KOPT-K1 (cell line): Measurements from ENCODE around the gene UBE2S.
A peak's percentile ranks its signal among the peaks of the same experiment; 100 is the strongest.
"Not testable (repeated sequence)": the region's sequence is repeated elsewhere in the genome, so short reads cannot be mapped to it uniquely, and the experiment has no call there.

Experiments used
- H3K27ac ChIP-seq: fragments of 200-600 bp; sonication (generic); 2 replicates; pipeline ENCODE4 v1.5.1; 2016; ENCODE audit warnings: antibody characterized with exemption, mild to moderate bottlenecking, low read depth, low read length; ENCODE audit not compliant: poor library complexity, severe bottlenecking
- H3K36me3 ChIP-seq: fragments of 200-600 bp; sonication (generic); 2 replicates; pipeline ENCODE4 v1.5.1; 2017; ENCODE audit warnings: antibody characterized with exemption, mild to moderate bottlenecking, low read length, moderate library complexity; ENCODE audit not compliant: insufficient read depth
- H3K9me3 ChIP-seq: fragments of 200-600 bp; sonication (generic); 2 replicates; pipeline ENCODE4 v1.5.1; 2017; ENCODE audit warnings: antibody characterized with exemption, low read length, mild to moderate bottlenecking; ENCODE audit not compliant: insufficient read depth, poor library complexity, severe bottlenecking

UBE2S gene

DNA sequence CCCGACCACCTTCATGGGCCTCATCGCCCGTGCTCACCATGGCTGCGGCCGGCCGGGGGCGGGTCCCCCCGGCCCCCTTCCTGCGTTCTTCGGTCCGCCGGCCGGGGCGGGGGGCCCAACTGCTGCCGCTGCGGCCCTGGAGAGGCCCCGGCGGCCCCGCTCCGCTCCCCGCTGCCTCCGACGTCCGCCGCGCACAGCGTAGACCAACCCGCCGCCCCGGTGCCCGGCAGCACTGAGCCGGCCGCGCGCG, at the start of gene UBE2S:
UBE2S (minus strand) TSS at position 239 of the 250 bp plus-strand sequence; CDS start at position 40, 199 bp downstream.
- Histone ChIP-seq H3K36me3 (peaks cover 44% of the 10 kb centered on the region), H3K27ac (peak within 1 kb of the TSS; percentile 95)
- H3K9me3 ChIP-seq = not testable (repeated sequence)

DNA sequence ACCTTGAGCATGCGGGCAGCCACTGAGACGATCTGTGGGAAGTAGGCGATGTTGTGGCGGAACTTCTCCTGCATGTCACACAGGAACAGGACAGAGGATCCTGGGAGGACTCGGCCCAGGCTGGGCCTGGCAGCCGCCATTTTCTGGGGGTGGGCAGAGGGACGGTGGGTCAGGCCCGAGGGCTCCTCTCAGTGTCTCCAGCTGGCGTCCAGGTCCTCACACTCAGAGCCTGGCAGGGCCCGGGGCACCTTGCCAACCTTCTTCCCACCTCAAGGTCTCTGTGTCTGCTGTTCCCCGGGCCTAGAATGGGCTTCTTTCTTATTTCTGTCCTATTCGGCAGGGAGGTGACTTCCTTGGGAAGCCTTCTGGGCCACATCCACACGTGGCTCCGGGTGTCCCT, 48.8 kb upstream of the UBE2S start:
- H3K27ac ChIP-seq = no peak overlapping the region
- H3K36me3 ChIP-seq = peaks cover 8% of the 10 kb centered on the region; the same call in 1 of the 2 replicates

DNA sequence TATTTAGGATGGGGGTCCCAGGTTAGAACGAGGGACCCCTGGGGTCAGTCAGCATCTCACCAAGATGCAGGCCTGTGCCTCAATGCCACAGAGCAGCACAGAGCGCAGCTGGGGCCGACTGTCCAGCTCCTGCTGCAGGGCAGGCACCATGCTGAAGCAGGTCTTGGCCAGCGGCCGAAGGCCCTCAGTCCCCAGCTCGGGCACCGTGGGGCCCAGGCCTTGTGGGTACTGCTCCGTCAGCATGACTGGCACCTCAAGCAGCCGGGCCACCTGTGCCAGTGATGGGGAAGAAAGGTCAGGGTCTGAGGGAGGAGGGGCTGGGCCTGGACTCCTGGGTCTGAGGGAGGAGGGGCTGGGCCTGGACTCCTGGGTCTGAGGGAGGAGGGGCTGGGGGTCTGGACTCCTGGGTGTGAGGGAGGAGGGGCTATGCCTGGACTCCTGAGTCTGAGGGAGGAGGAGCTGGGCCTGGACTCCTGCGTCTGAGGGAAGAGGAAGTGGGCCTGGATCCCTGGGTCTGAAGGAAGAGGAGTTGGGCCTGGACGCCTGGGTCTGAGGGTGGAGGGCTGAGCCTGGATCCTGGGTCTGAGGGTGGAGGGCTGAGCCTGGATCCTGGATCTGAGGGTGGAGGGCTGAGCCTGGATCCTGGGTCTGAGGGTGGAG, 48.1 kb upstream of the UBE2S start:
- no peak overlapping the region for H3K27ac ChIP-seq
- no peaks in the 10 kb centered on the region for H3K9me3 ChIP-seq
- peaks cover 8% of the 10 kb centered on the region; the same call in 1 of the 2 replicates for H3K36me3 ChIP-seq

More for the DNA sequence above, 48.8 kb upstream of the UBE2S start:
- H3K9me3 ChIP-seq = no peaks in the 10 kb centered on the region

DNA sequence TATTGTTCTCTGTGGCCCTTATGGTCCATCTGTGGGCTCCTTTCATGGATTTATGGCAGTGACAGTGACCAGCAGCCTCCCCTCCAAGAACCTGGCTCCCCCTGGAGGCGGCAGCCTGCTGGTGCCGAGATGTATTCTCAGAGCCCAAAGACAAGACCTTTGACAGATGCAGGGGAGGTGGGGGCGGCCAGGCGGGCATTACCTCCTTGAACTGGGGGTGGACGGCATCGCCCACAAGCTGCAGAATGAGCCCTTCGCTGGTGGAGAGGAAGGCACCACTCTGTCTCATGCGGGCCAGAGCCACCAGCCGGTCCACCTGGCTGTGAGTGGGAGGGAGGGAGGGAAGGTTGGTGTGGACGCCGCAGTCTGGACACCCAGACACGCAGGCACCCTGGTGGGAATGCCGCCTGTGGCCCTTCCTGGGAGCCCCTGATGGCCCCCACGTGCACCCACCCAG, 47.2 kb upstream of the UBE2S start:
- Histone ChIP-seq H3K36me3 (peaks cover 8% of the 10 kb centered on the region; the same call in 1 of the 2 replicates), H3K9me3 (no peaks in the 10 kb centered on the region), H3K27ac (no peak overlapping the region)

DNA sequence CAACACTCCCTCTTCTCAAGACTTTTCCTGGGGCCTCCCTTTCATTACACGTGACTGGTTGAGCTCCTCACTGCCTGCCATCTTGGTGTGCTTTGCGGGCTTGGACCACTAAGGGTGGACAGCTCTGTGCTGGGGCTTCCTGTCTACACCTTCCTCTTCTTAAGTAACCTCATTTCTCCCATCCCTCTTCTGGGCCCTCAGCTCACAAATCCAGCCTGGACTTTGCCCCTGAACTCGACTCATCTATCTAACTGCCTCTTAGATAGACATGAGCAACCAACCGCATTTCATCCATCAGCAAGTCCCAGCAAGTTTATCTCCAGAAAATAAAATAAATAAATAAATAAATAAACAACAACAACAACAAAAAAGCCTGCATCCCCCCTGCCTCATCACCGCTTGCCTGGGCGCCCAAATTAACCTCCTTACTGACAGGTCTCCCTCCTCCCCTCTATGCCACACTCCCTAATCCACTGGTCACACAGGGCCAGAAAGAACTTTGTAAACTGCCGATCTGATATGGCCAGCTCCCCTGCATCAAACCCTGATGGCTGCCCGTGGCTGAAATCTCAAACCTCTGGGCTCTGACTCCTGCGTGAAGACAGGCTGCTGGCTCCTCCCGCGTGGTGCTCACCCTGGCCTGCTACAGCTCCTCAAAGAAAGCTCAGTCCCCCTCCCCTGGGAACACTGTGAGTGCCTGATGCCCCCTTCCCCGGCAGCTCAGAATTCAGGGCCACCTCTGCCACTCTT, 46.1 kb upstream of the UBE2S start:
- Histone ChIP-seq H3K9me3 (no peaks in the 10 kb centered on the region), H3K27ac (no peak overlapping the region)

DNA sequence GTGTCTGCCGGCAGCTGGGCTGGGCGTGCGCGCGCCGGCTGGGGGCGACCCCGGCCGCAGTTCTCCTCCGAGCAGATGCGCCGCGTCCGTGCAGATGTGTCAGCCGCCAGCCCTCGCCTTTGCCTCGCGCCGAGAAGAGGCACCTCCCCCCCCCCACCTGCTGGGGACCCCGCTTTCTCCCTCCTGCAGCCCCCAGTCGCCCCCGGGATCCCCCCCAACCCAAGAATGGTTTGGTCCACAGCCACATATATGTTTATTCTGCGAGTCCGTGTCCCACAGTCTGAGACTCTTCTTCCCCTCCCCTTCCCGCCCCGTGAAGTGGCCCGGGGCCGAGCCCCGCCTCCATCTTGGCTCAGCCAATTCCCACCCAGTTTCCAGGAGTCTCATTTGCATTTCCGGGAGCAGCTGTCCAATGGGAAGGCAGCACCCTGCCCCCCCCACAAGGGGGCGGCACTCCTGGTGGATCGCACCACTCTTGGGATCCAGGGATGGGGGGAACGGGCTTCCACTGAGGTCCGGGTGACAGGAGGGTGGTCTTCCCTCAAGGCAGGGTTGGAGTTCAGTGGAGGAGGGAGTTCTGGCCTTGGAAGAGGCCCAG, 45.3 kb upstream of the UBE2S start:
- H3K27ac ChIP-seq = no peak overlapping the region

More for the DNA sequence above, 46.1 kb upstream of the UBE2S start:
- H3K36me3 ChIP-seq = peaks cover 8% of the 10 kb centered on the region; the same call in 1 of the 2 replicates

DNA sequence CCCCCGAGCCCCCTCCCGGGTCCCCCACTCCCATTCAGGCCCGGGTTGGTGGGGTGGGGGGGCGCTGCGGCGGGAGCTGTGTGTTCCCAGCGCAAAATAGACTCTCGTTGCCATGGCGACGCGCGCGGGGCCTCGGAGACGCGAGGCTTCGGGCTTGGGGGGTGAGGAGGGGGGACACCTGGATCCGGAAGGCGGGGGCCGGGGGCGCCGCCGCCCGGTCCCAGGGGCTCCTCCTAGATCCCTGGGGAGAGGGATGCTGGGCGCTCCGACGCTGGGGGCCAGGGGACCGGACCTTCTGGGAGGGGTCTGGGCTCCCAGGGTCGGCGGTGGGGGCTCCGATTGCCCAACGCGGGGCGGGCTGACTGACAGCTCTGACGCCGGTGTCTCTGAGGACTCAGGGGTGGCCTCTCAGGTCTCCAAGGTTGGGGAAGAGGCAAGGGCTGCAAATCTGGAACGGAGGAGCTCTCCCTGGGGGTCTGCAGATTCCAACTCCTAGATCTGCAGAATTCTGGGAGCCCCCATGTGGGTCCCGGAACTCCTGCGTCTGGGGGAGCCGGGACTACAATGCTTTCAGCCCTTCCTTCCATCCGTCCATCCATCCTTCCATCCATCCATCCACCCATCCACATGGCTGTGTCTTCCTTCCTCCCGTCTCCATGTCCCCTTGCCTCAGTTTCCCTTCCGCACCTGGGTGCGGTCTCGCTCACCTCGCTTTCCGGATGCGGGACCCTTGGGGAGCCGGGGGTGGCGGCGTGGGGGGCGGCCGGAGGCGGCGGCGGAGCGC, 44.6 kb upstream of the UBE2S start:
- Histone ChIP-seq H3K27ac (no peak overlapping the region), H3K36me3 (peaks cover 8% of the 10 kb centered on the region; the same call in 1 of the 2 replicates), H3K9me3 (no peaks in the 10 kb centered on the region)

More for the DNA sequence above, 45.3 kb upstream of the UBE2S start:
- no peaks in the 10 kb centered on the region for H3K9me3 ChIP-seq
- peaks cover 8% of the 10 kb centered on the region; the same call in 1 of the 2 replicates for H3K36me3 ChIP-seq

DNA sequence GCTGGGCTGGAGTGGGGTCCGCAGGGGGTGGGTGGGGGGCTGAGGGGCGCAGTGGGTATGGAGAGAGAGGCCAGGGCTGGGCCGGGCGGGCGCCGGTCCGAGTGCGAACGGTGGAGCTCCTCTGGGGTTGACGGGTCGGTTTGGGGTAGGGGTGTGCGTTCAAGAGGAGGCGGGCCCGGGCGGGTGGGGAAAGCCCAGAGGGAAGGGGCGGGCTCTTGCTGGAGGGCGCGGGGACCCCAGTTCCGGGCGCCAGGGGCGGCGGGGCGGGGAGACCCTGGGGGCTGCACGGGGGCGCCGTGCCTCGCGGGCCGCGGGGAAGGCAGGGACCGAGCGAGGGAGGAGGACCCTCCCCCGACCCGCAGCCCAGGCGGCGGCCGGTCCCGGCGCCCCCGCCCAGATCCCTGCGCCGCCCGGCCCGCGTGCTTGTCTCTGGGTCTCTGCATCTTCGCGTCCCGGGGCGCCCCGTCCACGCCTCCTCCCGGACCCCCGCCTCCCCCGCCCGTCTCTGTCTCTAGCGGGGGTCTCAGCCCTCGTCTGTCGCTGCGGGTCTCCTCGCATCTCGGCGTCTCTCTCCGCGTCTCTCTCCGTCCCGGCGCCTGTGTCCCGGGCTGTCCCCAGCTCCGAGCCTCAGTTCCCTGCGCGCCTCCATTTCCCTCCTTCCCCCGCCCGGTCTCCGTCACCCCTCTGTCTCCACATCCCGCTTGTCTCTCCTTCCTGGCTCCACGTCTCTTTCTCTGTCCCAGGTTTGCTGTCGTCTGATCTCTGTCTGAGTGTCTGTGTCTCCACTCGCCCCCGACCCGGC, 43.8 kb upstream of the UBE2S start:
- Histone ChIP-seq H3K27ac (no peak overlapping the region), H3K9me3 (no peaks in the 10 kb centered on the region), H3K36me3 (peaks cover 8% of the 10 kb centered on the region; the same call in 1 of the 2 replicates)

DNA sequence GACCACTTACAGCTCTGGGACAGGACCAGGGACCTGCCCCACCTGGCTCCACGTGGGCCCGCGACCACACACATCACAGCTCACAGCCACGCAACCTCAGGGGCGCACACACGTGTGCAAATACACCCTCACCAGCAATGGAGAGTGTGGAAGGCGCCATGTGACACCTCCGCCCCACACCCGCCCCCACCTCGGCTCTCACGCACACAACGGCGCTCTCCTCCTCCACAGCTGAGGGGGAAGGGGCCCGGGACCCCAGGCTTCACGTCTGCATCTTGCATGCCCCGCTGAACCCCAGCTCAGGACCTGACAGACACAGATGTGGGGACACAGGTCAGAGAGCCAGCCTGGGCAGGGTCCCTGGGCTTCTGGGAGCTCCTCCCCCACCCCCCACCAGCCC, 41.9 kb upstream of the UBE2S start:
- H3K27ac ChIP-seq = no peak overlapping the region
- H3K36me3 ChIP-seq = no peaks in the 10 kb centered on the region
- no peaks in the 10 kb centered on the region for H3K9me3 ChIP-seq

DNA sequence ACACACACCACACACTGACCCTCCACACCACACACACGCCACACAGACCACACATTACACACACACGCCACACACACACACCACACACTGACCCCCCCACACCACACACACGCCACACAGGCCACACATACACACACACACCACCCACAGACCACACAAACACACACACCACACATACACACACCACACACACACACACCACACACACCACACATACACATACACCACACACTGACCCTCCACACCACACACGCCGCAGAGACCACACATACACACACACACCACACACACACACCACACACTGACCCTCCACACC, 40.5 kb upstream of the UBE2S start:
- H3K27ac ChIP-seq, H3K9me3 ChIP-seq, H3K36me3 ChIP-seq: not testable (repeated sequence)

DNA sequence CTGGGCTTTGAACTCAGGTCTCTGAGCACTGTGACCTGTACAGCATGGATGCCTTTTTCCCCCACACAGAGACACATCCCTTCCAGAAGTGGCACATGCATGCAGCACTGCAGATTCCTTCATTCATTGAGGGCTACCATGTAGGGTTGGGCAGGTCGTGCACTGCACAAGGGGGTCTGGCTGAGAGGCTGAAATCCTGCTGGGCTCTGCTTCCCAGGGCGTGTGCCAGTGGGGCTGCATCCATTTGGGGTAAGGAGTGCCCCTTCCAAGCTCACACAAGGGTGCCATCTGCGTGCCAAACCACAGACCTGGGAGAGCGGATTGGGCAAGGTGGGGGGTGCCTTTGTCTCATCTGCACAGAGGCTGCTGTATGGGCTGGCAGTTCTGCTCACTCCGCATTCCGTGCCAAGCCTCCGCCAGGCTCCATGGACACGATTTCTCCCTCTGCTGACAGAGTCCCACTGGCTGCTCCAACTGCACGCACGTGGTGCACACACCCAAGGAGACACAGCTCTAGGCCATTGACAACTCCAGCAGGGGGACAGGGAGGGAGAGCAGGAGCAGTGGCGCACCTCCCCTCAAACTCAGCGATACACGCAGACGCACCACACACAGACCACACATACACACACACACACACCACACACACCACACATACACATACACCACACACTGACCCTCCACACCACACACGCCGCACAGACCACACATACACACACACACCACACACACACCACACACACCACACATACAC, 40.0 kb upstream of the UBE2S start:
- Histone ChIP-seq H3K27ac (no peak overlapping the region), H3K36me3 (no peaks in the 10 kb centered on the region), H3K9me3 (no peaks in the 10 kb centered on the region)

DNA sequence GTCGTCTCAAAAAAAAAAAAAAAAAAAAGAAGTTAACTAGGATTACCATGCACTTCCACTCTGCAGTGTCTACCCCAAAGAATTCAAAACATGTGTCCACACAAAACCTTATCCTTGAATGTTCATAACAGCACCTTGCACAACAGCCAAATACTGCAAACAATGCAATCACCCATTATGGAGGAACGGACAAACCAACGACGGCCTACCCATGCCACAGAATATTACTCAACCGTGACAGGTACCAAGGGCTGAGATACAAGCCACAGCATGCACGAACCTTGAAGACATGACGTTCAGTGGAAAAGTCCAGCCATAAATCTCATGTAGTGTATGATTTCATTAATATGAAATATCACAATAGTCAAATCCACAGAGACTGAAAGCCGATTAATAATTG, 38.5 kb upstream of the UBE2S start:
- Histone ChIP-seq H3K27ac (no peak overlapping the region), H3K36me3 (no peaks in the 10 kb centered on the region), H3K9me3 (no peaks in the 10 kb centered on the region)

DNA sequence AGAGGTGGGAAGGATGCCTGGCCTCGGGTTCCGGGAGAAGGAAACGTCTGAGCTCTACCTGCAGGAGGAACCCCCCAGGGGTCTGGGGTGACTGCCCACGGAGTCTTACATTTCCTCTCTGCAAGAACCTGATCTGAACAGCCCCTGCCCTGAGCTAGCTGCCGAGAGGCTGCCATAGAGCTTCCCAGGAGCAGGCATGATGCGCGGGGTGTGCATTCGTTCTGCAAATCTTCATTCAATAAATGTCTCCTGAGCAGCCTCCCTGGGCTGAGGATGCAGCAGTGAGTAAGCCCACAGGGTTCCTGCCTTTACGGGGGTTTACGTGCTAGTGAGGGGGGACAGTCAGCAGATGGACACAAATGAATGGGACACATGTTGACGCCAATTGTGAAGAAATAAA, 37.1 kb upstream of the UBE2S start:
- no peaks in the 10 kb centered on the region for H3K9me3 ChIP-seq
- H3K36me3 ChIP-seq = no peaks in the 10 kb centered on the region
- no peak overlapping the region for H3K27ac ChIP-seq
